HG02763 (cell line): ENCODE measurements around the gene CRACDL.

ENCODE experiments used
- ATAC-seq: cut with Tn5 transposase; IDR thresholded peaks from one replicate; pipeline ENCODE4 v1.9.1; 2021; ENCODE audit warnings: mild to moderate bottlenecking, moderate library complexity; ENCODE audit not compliant: unreplicated experiment

CRACDL gene

DNA sequence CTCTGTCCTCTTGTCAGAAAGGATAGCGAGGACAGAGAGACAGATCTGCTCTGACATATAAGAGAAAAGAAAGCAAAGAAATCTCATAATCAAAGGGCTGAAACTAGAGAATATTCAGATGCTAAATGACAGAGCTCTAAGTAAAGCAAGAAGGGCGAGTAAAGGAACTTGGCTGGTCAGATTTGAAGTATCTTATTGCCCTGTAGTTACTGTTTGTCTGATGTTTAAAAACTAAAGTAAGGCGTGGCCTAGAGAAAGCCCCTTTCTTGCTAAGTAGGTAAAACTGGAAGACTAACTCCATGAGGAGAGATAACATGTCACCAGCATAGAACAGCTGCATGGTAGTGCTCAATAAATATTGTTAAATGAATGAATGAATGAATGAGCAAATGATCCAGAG lies 70.0 kb downstream of the CRACDL start:
- no peak for ATAC-seq

DNA sequence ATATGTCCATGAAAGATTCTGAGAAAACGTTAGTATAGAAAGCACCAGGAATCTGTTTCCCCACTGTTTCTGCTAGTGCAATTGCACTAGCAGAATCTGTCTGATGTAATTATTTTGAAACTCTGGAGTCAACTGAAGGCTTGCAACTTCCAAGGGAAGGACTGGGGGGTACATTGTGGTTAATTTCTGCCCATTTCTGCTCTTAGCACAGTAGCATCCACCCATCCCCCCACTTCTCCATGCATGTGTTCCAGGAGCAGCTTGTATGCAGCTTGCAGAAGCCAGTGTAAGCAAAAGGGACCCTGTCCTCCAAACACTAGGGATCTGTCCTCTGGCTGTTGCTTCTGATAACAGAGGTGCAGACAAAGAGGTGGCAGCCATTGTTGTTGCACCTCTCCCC lies 74.4 kb downstream of the CRACDL start:
- ATAC-seq: no peak

DNA sequence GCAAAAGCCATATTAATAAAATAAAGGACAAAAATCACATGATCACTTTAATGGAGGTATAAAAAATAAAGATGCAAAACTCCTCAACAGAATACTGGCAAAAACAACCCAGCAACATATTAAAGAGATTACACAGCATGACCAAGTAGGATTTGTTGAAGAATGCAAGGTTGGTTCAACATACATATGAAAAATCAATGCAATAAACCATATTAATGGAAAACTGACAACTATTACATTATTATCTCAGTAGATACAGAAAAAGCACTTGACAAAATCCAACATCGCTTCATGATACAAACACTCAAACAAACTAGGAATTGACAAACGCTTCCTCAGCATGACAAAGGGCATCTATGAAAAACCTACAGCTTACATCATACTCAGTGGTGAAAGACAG lies 76.7 kb downstream of the CRACDL start:
- ATAC-seq: no peak

DNA sequence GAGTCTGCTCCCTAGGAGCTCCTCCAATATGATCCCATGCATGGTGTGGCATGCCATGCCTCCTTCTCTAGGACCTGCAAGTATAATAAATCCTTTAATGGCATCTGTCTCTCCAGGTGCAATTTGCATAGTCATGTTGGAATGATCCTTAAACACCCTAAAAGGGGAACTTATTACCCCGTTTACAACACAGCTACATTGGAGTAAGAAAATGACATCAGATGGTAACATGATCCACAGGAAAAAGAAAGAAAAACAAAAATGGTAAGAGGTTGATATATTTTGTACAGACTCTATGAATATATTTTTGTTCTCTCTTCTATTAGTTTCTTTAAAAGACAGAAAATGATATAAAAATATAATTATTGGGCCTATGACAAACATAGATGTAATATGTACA lies 79.0 kb downstream of the CRACDL start:
- no peak for ATAC-seq

DNA sequence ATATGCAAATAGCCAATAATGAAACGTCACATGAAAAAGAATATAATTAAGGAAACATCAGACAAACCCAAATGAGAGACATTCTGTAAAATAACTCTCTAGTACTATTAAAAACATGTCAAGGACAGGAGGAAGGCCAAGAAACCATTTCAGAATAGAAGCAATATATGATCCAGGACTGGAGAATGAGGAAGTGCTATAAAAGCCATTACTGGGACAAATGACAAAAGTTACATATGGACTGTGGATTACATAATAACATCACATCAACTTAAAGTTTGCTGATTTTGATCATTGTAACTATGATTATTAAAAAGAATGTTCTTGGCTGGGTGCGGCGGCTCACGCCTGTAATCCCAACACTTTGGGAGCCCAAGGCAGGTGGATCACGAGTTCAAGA lies 81.3 kb downstream of the CRACDL start:
- ATAC-seq: no peak

DNA sequence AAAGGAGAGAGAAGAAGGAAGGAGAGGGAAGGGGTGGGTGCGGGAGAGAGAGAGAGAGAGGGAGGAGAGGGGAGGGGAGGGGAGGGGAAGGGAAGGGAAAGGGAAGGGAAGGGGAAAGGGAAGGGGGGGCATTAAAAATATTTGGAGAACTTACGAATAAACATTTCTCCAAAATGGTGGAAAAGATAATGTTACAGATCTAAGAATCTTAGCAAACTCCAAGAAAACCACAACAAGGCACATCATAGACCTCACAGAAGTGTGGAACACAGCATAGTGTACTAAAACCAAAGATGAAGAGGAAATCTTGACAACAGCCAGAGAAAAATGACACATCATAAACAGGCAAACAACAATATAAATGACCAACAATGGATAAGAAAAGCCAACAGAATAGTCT lies 83.1 kb downstream of the CRACDL start:
- no peak for ATAC-seq

DNA sequence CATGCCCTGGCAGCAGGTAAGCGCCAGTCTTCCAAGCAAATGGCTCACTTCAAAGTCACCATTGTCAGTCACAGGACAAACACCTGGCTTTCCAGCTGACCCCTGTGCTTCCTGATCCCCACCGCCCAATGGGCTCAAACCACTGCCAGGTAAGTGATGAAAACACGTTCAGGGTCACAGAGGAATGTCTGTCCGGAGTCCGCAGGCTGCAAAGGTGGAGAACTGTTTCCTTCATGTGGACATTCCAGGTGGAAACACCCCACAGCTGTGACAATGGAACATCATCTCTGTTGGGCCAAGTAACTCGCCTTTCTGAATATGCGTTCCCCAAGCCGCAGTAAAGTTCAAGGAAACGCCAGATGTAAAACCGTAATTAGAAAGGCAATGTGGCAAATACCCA lies 86.0 kb downstream of the CRACDL start:
- ATAC-seq: no peak

DNA sequence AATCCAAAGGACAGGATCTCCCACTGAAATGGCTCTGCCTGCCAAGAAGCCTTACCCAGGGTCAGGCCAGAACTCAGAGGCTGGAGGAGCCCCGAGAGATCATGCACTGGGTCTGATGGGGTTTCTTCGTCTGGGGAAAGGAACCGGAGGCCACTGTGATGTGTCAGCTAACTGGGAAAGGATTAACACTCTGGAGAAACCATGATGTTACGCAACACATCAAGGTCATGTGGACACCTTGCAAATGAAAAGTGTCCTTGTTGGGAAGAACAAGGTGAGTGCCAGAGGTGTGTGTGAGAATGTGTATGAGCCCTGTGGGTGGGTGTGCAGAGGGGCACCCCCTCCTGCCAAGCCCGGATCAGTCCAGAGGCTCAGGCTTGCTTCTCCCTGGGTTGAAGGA lies 86.9 kb downstream of the CRACDL start:
- no peak for ATAC-seq

DNA sequence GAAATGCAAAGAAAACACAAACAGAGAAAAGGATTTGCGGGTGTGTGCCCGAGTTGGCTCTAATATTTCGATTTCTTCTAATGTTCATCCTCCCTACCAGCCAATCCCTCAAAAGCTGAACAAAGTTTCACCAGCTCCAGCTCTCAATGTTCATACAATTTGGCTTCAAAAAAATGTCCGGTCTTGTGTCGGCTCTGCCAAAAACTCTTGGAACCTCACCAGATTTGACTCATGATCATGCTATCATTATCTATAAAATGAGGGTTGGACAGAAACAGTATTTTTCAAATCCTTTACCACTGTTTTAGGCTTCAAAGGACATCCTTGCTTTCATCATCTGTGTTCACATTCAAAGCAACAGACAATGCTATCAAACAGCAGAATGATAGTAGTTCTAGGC lies 88.2 kb downstream of the CRACDL start:
- ATAC-seq: no peak

DNA sequence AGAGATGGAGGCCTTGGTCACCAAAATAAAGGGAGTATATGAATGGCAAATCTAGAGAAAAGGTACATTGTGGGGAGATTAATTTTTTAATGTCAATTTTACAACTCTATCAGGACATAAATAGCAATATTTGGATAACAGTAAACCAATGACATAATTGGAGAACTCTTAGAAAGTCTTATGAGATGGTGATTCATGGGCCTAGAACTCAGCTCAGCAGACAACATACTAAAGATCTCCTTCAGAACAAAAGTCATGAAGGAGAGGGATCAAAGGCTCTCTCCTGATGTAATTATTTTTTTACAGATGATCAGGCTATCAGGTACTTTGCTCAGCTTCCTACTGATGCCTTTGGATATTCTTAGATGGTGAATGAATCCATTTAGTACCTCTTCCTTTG lies 90.0 kb downstream of the CRACDL start:
- no peak for ATAC-seq

DNA sequence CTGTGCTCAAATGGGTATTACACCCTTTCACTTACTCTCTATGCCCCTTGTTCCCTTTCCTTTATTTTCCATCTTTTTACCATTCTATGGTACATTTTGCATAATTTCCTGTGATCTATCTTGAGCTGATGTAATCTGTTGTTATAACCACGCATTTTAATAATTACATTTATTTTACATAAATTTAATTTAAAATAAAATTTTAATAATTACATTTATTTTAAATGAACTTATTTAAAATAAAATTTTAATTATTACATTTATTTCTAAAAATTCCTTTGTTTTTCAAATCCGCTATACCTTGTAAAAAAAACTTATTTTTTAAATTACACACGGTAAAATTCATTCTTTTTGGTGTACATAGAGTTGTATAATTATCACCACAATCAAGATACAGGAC lies 93.9 kb downstream of the CRACDL start:
- no peak for ATAC-seq

DNA sequence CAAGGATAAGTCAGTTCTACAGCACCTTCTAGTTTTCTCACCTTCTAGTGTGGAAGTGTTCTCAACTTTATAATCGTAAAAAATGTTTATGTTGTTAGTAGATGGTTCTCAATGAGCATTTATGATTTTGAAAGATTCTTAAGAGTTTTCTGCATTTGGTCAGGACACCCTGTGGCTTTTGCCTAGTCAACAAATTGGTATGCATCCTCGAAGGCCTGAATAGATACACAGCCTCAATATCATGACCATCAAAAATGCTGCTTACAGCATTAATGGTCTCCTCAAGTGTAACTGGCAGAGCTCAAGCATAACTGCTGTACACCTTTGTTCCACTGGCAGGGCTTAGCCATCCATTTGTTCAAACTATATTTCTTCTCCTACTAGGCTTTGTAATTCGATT lies 96.7 kb downstream of the CRACDL start:
- no peak for ATAC-seq

DNA sequence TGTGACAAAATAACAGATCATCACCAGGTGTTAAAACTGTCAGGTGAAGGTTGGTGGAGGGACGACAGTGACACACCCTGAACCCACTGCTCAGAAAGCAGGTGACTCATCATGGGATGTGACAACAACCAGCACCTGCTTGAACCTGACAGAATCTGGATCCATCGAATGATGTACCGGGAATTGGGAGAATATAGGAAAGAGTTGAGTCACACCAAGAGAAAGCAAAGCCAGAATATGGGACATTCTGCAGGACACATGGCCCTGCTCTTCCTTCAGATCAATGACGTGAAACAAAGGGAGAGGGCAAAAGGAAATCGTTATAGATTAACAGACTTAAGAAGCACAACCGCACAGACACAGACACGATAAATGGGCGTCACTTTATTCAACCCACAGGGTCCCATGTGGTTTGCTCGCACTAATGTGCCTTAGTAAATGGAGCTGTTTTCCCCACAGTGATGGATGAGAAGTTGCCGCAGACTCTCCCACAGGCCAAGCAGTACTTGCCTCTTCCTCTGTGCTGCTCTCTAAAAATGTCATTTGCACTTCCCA lies 100.1 kb downstream of the CRACDL start:
- ATAC-seq: no peak

DNA sequence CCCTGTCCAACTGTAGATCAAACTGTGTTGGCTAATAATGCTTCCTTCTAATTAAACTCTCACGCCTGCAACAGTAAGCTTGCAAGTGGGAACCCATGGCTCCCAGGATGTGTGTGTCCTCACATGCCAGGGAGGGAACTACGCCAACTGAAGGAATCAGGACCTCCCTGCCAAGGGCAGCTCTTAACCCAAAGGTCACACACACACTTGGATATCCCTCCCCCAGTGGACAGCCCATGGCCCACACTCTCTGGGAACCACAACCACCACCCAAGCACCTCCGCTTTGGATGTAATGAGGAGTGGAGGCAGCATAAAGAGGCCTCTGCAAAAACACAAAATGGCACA lies 102.1 kb downstream of the CRACDL start:
- no peak for ATAC-seq

DNA sequence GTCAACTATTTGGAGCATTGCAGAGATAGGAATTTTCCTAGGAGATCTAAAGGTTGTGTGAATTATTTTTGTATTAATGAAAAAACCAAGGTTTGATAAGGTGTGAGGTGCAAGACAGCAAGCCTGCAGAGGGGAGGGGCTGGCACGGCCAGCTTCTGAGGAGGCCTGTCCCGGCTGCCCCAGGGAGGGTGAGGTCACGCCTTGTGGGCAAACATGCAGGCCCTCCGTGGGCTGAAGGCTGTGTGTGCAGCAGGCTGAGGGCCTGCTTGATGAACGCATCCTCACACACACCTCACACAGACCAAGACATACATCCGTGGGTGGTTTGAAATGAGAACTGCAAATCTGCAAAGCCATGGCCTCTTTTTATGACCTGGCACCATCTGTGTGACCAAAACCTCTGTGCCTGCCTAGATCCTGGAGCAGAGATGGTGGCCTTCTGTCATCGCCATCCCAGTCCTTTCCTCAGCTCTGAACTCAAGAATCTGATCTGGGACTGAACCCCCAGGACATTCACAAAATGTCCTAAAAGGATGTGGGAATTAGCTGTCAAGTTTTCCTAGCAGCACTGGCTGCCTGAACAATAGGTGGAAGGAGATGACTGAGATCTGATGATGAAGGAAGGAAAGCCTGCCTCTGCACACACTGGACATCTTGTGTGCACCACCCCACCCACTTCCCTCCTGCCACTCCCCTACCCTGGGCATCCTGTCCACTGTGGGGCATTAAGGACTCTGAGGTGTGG lies 102.7 kb downstream of the CRACDL start:
- ATAC-seq: no peak

DNA sequence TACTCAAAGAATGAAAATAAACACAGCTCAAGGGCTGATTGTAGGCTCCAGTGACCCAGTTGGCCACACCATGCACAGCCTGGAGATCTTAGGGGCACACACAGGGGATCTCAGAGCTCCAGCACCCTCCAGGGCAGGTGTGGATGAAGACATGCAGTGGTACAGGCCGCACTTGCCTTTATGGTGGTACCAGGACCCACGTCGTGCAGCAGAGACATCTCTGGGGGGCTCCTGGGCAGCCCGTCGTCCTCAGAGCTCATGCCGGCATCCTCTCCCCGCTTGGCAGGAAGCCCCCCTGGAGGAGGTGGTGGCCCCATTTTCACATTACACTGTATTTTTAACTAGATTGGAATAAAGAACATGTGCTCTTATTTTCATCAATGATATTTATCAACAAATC lies 103.9 kb downstream of the CRACDL start:
- no peak for ATAC-seq

DNA sequence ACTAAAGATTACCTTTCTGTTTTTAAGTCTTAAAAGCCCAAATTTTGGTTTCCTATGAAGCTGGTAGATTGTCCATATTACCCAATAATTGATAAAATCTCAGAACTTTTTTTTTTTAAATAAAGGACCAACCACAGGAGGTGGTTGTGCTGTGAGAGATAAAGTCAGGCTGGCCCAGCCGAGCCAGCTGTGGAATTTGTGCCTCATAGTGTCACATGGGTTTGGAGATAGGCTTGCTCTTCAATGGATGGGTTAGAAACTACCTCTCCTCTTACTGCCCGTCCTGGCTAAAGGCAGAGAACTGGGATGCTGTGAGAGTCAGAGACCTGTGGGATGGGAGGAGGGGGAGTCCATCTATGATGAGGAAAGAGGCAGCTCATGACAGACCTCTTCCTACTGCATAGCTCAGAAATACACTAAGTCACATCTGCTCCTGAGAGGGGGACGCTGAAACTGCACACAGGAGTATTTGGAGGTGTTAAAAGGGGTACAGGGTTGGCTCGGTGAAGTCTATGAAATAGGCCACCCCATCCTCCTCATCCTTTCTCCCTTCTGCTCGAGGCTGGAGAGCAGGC lies 105.4 kb downstream of the CRACDL start:
- ATAC-seq: no peak

DNA sequence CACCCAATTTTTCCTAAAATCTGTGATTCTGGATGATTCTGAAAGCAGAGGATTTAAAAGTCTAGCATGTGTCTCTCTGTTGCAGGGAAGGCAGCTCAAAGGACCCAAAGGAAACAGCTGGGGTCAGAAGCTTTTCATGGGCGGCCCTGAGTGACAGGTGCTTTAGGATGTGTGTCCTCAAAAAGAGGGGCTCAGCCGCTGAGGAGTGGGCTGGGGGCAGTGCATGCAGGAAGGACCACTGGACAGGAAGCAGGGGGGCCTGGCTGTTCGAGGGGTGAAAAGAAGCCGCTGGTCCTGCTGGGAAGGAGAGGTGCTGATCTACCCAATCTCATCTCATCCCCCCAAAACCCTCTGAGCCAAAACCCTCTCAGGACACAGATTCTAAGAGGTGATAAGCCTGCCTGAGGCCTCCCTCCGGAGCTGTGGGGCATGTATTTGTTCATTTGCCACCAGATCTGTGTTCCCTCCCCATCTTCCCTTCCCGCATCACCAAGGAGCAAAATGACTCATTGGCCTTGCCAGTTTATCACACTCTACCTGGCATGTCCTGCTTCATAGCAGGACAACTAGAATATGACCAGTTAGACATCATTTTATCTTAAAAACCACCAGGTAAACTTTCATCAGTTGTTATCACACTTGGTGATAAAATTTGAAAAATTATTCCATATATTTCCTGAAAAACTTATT lies 106.3 kb downstream of the CRACDL start:
- no peak for ATAC-seq

DNA sequence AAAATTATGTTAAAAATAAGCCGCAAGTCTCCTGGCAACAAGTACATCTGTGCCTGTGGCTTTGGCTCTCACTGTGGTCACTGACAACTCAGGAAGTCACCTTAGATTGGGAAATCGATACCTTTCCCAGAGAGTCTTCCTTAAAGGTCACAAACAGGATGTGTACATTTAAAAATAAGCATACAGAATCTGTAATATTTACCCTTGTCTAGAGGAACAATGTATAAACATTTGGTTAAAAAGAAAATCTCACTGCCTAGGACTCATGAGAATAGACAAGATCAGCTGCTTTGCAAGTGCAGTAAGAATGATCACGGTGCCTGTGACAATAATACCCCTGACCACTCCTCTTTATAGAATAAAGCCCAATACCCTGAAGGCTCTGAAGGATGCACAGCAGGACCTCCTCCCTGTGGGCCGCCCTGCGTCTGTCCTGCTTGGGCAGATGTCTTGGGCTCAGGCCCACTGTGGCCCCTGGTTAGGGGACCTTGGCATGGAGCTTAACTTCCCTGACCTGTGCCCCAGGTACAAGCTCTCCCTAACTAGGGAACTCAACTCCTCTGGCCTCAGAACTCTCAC lies 107.1 kb downstream of the CRACDL start:
- no peak for ATAC-seq

DNA sequence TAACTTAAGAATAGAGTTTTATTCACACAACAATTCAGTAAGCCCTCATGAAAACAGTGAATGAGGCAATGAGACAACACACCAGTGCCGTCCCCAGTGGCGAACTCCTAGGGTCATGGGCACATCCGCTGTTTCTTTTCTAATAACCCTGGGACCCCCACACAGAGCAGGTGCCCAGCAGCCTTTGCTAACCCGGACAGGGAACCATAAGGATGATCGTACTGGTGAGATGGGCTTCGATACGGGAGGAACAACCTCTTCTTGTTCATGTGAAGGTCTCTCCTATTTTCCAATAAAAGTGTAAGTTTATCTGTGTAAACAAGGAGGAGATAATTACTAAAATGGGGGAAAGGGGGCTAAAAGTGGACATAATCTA lies 107.7 kb downstream of the CRACDL start:
- ATAC-seq: no peak

DNA sequence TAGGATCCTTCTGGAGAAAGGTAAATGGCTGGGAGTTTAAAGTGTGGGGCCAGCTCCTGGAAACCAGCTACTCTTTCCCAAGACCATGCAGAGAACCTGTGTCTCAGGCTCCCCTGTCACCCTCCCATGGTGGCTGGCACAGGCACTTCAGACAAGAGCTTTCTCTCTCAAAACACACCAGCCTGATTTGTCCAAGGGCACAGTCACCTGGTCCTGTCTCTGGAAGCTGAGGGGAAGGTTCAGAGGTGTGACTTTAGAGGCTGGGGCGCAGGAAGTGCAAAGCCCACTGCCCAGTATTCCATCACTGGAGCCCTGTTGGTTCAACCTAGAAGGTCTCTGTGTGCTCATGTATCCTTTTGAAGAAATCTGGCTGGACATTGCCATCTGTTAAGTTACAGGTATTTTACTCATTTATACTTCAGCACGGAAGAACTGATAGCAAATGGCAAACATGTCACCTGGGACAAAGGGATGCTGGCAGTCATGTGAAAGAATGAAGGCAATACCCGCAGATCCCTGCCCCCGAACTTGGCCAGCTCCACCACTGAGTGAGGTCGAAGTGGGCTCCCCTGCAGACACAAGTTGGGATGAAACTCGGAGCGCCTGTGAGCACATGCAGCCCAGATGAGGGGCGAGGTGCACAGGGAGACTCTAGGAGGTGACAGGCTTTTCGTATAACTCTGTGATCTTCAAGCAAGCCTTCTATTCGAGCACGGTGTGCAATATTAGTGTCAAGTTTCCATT lies 108.2 kb downstream of the CRACDL start:
- no peak for ATAC-seq
